ENCODE data around the gene TTC23.

Gene TTC23

DNA sequence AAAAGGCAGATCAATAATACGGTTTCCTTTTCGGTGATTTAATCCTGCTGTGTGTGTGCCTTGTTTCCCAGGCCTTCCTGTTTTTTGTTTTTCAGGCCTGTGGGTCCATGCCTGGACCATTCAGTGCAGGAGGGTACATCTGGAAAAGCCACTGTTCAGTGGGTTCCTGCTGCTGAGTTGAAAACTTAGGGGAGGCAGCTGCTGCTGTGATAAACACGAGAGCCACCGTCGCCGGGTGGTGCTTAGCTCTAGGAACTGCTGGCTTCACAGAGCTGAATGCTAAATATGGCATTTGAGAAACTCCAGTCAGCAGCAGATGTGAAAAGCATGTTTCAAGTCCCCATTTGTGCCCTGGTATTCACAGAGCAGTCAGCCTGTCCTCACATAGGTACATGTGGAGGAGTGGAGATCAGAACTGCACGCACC lies 100.5 kb downstream of the TTC23 start:
- TF ChIP-seq RAD21 (IDR thresholded peaks at IDR 0.05; ENCODE audit: low read depth) (no peak), TEAD4 (IDR thresholded peaks at IDR 0.05) (no peak), EGR1 (IDR thresholded peaks at IDR 0.05) (no peak)
- TF ChIP-seq, protein P1, sequence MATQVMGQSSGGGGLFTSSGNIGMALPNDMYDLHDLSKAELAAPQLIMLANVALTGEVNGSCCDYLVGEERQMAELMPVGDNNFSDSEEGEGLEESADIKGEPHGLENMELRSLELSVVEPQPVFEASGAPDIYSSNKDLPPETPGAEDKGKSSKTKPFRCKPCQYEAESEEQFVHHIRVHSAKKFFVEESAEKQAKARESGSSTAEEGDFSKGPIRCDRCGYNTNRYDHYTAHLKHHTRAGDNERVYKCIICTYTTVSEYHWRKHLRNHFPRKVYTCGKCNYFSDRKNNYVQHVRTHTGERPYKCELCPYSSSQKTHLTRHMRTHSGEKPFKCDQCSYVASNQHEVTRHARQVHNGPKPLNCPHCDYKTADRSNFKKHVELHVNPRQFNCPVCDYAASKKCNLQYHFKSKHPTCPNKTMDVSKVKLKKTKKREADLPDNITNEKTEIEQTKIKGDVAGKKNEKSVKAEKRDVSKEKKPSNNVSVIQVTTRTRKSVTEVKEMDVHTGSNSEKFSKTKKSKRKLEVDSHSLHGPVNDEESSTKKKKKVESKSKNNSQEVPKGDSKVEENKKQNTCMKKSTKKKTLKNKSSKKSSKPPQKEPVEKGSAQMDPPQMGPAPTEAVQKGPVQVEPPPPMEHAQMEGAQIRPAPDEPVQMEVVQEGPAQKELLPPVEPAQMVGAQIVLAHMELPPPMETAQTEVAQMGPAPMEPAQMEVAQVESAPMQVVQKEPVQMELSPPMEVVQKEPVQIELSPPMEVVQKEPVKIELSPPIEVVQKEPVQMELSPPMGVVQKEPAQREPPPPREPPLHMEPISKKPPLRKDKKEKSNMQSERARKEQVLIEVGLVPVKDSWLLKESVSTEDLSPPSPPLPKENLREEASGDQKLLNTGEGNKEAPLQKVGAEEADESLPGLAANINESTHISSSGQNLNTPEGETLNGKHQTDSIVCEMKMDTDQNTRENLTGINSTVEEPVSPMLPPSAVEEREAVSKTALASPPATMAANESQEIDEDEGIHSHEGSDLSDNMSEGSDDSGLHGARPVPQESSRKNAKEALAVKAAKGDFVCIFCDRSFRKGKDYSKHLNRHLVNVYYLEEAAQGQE (IDR thresholded peaks at IDR 0.05; ENCODE audit: low read depth), result no peak

DNA sequence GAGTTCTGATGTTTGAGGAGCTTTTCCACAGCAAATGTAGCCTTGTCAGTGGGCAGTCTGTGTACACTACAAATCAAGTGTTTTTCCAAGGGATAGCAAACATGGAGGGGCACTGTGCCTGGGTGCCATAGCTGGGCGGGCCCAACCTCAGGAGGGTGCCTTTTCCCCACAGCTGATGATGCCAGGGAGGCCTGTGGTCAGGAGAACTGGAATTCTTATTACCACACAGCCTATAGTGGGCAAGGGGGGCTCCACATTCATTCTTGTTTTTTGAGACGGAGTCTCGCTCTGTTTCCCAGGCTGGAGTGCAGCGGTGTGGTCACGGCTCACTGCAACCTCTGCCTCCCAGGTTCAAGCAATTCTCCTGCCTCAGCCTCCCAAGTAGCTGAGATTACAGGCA lies 102.7 kb downstream of the TTC23 start:
- TF ChIP-seq RAD21 (IDR thresholded peaks at IDR 0.05; ENCODE audit: low read depth), result no peak
- no peak for TF ChIP-seq YY1 (IDR thresholded peaks at IDR 0.05; ENCODE audit: low read depth)
- no peak for TF ChIP-seq TCF12 (IDR thresholded peaks at IDR 0.05; ENCODE audit: low read depth)
- TF ChIP-seq NFIC (IDR thresholded peaks at IDR 0.05), result no peak
- no peak for TF ChIP-seq TAF1 (IDR thresholded peaks at IDR 0.05; ENCODE audit: low read depth)
- TF ChIP-seq, protein P2, sequence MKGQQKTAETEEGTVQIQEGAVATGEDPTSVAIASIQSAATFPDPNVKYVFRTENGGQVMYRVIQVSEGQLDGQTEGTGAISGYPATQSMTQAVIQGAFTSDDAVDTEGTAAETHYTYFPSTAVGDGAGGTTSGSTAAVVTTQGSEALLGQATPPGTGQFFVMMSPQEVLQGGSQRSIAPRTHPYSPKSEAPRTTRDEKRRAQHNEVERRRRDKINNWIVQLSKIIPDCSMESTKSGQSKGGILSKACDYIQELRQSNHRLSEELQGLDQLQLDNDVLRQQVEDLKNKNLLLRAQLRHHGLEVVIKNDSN (IDR thresholded peaks at IDR 0.05), result no peak
- TF ChIP-seq CREB1 (IDR thresholded peaks at IDR 0.05; ENCODE audit: low read depth), result no peak
- no peak for TF ChIP-seq EGR1 (IDR thresholded peaks at IDR 0.05)
- no peak for TF ChIP-seq TEAD4 (IDR thresholded peaks at IDR 0.05)
- no peak for TF ChIP-seq ZBTB7A (IDR thresholded peaks at IDR 0.05; ENCODE audit: low read depth)
- TF ChIP-seq FOXM1 (IDR thresholded peaks at IDR 0.05; ENCODE audit: borderline replicate concordance, low read depth), result no peak

DNA sequence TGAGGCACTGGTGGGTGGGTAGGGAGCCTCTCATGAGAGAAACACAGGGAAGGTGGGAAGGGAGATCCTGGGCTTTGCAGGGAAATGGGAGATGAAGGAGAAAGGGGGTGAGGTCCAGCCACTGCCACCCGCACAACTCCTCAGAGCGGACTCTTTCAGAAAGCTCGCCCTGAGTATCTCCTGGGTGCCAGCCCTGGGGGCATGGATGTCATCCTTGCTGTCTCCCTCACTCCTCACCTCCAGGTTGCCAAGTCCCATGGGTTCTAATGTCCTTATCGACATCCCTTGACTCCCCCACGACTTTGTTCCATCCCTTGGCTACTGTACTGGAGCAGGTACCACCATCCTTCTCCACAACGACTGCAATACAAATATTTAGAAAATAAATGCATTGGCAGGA lies 103.6 kb downstream of the TTC23 start:
- TF ChIP-seq TEAD4 (IDR thresholded peaks at IDR 0.05), result no peak
- TF ChIP-seq TAF1 (IDR thresholded peaks at IDR 0.05; ENCODE audit: low read depth), result no peak
- no peak for TF ChIP-seq ZBTB7A (IDR thresholded peaks at IDR 0.05; ENCODE audit: low read depth)
- TF ChIP-seq TCF12 (IDR thresholded peaks at IDR 0.05; ENCODE audit: low read depth), result no peak
- no peak for TF ChIP-seq RAD21 (IDR thresholded peaks at IDR 0.05; ENCODE audit: low read depth)
- no peak for TF ChIP-seq CREB1 (IDR thresholded peaks at IDR 0.05; ENCODE audit: low read depth)
- no peak for TF ChIP-seq YY1 (IDR thresholded peaks at IDR 0.05; ENCODE audit: low read depth)
- TF ChIP-seq, protein P1 (IDR thresholded peaks at IDR 0.05; ENCODE audit: low read depth), result no peak
- no peak for TF ChIP-seq EP300 (IDR thresholded peaks at IDR 0.05; ENCODE audit: borderline replicate concordance)
- TF ChIP-seq FOXM1 (IDR thresholded peaks at IDR 0.05; ENCODE audit: borderline replicate concordance, low read depth), result no peak
- no peak for TF ChIP-seq EGR1 (IDR thresholded peaks at IDR 0.05)
- no peak for TF ChIP-seq NFIC (IDR thresholded peaks at IDR 0.05)
- TF ChIP-seq, protein P3, sequence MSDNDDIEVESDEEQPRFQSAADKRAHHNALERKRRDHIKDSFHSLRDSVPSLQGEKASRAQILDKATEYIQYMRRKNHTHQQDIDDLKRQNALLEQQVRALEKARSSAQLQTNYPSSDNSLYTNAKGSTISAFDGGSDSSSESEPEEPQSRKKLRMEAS (IDR thresholded peaks at IDR 0.05), result no peak
- TF ChIP-seq, protein P2 (IDR thresholded peaks at IDR 0.05), result no peak
- TF ChIP-seq CEBPB (IDR thresholded peaks at IDR 0.05), result no peak

DNA sequence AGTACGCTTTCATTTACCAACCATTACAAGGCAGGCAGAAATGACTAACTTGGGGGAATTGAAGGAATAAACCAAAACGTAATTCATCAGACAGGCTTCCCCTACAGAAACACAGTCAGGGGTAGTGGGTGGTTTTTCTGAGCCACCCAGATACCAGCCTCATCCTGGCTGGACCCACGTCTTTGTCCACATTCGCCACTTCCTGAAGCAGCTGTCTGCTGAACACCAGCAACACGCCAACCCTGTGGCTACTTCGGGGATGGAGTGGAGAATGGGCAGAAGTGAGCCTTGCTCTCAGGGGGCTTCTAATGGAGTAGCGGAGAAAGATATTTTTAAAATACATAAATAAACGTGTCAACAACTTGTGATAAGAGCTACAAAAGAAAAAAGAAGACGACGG lies 104.4 kb downstream of the TTC23 start:
- no peak for TF ChIP-seq EGR1 (IDR thresholded peaks at IDR 0.05)
- TF ChIP-seq TCF12 (IDR thresholded peaks at IDR 0.05; ENCODE audit: low read depth), result no peak
- TF ChIP-seq, protein P3 (IDR thresholded peaks at IDR 0.05), result no peak
- TF ChIP-seq YY1 (IDR thresholded peaks at IDR 0.05; ENCODE audit: low read depth), result no peak
- no peak for TF ChIP-seq CREB1 (IDR thresholded peaks at IDR 0.05; ENCODE audit: low read depth)
- no peak for TF ChIP-seq RAD21 (IDR thresholded peaks at IDR 0.05; ENCODE audit: low read depth)
- TF ChIP-seq FOXM1 (IDR thresholded peaks at IDR 0.05; ENCODE audit: borderline replicate concordance, low read depth), result no peak
- no peak for TF ChIP-seq NFIC (IDR thresholded peaks at IDR 0.05)
- no peak for TF ChIP-seq ZBTB7A (IDR thresholded peaks at IDR 0.05; ENCODE audit: low read depth)
- TF ChIP-seq TEAD4 (IDR thresholded peaks at IDR 0.05), result no peak

DNA sequence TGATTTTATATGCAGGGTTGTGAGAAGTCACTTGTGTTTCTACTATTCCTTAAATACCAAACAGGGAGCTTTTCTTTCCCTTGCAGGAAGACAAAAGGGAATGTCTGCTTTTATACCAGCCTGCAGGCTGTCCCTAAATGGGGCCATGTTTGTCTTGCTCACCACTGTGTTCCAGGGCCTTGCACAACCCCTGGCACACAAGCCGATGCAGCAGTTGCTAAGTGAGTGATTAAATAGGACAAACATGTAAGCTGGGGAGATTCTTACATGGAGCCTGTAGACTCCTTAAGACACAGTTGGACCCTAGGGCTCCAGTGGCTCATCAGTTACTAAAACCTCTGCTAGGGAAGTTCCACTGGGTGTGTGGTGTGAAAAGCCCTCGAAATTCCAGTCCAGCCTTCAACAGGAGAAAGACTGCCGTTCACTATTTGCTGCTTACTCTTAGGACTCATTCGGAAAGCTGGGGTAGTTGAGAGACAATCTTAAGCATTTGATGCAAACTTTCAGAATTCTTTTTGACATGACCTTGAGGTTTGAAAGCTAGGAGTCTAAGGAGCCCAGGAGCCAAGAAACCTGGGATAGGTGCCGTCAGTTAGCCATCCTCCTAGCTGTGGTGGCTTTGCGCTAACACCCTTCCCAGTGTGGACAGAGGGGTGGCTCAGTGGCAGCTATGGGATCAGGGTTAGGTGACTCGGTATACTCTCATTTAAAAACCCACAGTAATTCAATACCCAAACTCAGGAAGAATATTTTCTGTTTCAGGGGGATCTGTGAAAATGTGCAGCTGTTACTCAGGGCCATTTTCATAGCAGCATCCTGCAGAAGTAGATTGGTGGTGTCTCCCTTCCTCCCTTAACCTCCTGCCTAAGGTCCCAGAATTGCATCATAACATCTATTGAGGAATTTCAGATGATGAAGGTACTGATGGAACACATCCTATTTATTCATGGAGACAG lies 105.4 kb downstream of the TTC23 start:
- TF ChIP-seq, protein P3 (IDR thresholded peaks at IDR 0.05), result no peak
- TF ChIP-seq, protein P2 (IDR thresholded peaks at IDR 0.05), result no peak
- no peak for TF ChIP-seq TAF1 (IDR thresholded peaks at IDR 0.05; ENCODE audit: low read depth)
- no peak for TF ChIP-seq EGR1 (IDR thresholded peaks at IDR 0.05)
- no peak for TF ChIP-seq TCF12 (IDR thresholded peaks at IDR 0.05; ENCODE audit: low read depth)
- no peak for TF ChIP-seq ZBTB7A (IDR thresholded peaks at IDR 0.05; ENCODE audit: low read depth)
- no peak for TF ChIP-seq FOXM1 (IDR thresholded peaks at IDR 0.05; ENCODE audit: borderline replicate concordance, low read depth)
- TF ChIP-seq NFIC (IDR thresholded peaks at IDR 0.05), result no peak
- TF ChIP-seq YY1 (IDR thresholded peaks at IDR 0.05; ENCODE audit: low read depth), result no peak
- no peak for TF ChIP-seq TEAD4 (IDR thresholded peaks at IDR 0.05)
- no peak for TF ChIP-seq EP300 (IDR thresholded peaks at IDR 0.05; ENCODE audit: borderline replicate concordance)
- no peak for TF ChIP-seq CEBPB (IDR thresholded peaks at IDR 0.05)
- no peak for TF ChIP-seq RAD21 (IDR thresholded peaks at IDR 0.05; ENCODE audit: low read depth)
- TF ChIP-seq CREB1 (IDR thresholded peaks at IDR 0.05; ENCODE audit: low read depth), result no peak
- TF ChIP-seq, protein P1 (IDR thresholded peaks at IDR 0.05; ENCODE audit: low read depth), result no peak
